GM08714 (cell line): ENCODE results near the gene KRTAP5-7.

ENCODE experiments used
- H3K4me3 ChIP-seq: fragments of 200-500 bp; sonication (Bioruptor generic); 2 replicates; pipeline ENCODE4 v1.5.1; 2014; ENCODE audit warnings: mild to moderate bottlenecking, low read length, inconsistent platforms
- ZNF274 ChIP-seq: IDR thresholded peaks from 2 replicates; pipeline ENCODE4 v1.6.1; 2012; ENCODE audit warnings: mild to moderate bottlenecking, low read depth, low read length

Gene KRTAP5-7

DNA sequence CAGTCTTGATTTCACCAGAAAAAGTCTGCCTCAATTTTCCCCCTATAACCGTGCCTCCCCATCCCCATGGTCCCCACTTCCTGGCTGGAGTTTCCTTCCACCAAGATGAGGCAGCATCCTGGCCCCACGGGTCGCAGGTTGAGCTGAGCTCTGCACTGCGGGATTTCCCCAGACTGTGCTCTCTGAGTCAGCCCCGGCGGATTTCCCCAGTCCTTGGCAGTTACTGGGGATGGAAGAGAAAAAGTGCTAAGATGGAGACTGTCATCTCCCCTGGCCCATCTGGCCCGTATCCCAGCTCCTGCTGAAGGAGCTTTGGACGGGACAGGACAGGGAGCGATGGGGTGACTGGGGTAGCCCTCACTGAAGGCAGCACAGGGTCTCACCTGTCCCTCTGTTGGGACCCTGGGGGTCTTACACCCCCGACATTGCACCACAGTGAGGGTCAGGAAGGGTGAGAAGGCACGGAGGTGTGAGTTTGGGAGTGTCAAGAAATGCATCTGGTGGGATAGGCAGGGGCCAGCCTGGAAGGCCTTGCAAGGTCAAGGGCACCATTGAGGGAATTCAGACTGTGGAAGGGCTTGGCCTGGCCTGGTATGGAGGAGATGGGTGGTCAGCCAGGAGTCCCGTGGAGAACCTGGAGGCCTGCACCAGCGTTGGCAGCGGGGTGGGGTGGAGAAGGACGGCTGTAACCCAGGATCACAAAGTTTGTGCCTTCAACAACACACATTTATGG lies 37.6 kb upstream of the KRTAP5-7 start:
- no peak for TF ChIP-seq ZNF274
- H3K4me3 ChIP-seq, result no peak overlapping the region

DNA sequence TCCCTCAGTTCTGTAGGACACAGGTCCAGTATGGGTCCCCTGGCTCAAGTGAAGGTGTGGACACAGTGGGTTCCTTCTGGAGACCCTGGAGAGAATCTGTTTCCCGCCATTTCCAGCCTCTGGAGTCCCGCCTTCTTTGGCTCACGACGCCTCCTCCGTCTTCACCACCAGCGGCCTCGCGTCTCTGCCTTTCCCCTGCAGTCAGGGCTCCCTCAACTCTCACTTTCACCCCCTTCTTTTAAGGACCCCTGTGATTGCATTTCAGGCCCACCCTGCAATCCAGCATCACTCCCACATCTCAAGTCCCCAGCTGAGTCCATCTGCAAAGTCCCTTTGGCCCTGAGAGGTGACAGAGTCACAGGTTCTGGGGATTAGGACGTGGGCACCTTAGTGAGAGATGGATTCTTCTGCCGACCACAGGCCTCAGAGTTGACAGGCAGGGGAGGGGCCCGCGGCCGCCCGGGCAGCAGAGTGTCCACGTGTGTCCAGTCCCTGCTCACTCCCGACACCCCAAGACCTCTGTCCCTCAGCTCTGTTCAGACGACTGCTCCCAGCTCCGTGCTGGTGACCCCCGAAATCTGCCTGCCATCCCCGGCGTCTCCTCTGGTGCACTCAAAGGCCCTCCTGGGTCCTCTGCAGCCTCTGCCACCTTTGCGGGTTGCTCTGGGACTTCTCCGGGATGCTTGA lies 36.9 kb upstream of the KRTAP5-7 start:
- no peak for TF ChIP-seq ZNF274
- no peak overlapping the region for H3K4me3 ChIP-seq

DNA sequence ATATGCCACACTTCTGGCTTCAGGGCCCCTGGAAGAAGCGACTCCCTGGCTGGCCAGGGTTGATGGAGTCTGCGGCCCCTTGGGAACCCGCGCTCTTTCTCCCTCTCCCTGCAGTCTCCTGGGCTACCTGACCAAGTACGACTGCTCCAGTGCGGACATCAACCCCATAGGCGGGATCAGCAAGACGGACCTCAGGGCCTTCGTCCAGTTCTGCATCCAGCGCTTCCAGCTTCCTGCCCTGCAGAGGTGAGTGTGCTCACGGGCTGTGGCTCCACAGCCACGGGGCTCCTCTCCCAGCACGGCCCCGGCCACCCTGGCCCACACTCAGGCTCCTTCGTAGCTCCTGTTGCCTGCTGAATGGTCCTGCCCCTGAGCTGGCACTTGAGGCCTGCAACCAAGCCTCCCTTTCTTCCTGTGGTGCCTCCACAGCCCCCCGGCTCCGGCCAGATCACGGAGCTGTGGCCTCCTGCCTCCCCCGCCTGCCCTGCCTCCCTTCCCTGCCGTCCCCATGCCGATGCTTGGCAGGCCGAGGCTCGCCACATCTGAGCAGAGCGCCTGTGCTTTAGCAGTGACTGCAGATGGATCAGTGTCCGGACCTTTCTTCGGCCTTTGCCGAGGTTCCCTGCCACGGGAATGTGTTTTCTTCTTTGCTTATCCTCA lies 36.2 kb upstream of the KRTAP5-7 start:
- TF ChIP-seq ZNF274, result no peak
- no peak overlapping the region for H3K4me3 ChIP-seq

DNA sequence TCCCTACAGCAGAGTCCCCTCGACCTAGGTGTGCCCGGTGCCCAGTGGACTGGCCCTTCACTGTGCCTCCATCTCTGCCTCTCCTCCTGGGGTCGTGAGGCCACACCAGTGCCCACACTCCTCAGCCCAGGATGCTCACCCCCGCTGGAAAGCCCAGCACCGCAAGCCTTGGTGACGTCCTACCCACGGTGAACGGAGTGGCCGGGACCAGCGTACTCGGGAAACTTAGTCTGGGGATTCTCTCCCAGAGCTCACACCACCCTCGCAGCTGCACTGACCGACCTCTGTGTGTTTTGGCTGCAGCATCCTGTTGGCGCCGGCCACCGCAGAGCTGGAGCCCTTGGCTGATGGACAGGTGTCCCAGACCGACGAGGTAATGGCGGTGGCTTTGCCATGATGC lies 35.5 kb upstream of the KRTAP5-7 start:
- no peak for TF ChIP-seq ZNF274
- no peak overlapping the region for H3K4me3 ChIP-seq

DNA sequence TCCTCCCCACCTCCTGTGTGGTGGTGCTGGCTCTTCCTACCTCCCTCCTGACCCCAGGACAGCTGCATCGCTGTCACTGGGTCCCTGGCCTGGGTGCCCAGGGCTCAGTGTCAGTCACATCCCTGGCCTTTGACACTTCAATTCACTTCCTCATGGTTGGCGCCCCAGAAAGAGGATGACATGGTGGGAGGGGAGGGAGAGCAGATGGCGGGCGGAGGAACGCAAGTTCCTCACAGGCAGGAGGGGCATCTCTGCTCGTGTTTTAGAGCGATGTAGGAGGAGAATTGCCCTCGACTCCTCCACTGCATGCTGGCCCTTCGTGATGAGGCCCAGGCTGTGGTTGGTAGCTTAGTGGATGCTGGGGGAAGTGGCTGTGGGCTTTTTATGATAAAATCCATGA lies 35.1 kb upstream of the KRTAP5-7 start:
- TF ChIP-seq ZNF274, result no peak
- no peak overlapping the region for H3K4me3 ChIP-seq

DNA sequence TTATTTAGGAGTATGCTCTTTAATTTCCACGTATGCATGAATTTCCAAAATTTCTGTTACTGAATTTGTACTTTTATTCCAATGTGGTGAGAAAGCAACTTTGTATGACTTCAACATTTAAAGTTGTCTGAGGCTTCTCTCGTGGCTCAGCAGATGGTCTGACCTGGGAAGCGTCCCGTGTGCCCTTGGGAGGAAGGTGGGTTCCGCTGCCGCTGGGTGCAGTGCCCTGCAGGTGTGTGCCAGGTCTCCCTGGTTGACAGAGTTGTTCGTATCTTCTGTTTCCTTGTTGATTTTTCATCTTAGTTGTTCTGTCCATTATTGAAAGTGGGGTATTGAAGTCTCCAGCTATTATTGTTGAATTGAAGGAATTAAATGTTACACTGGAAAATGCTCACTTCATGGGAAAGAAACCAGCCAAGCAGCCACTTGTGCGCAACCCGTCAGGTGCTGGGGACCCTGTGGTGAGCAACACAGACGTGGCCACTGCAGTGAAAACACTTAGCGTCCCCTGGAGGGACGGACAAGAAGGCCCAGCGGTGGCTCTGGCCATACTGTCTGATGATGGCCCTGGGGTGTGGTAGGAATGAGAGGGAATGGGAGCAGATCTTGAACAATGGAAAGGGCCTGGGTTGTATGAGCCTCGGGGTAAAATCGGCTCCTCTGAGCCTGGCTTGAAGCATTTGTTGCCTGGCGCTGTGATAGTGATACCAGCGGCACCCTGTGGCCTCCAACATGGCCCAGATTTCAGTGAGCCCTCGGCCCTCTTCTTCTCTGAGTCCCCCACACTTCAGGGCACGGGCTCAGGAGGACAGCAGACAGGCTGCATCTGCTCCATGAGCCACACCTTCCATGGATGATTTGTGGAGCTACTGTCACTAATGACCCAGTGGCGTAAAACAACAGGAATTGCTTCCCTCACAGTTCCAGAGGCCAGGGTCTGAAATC lies 31.5 kb upstream of the KRTAP5-7 start:
- no peak for TF ChIP-seq ZNF274
- no peak overlapping the region for H3K4me3 ChIP-seq

DNA sequence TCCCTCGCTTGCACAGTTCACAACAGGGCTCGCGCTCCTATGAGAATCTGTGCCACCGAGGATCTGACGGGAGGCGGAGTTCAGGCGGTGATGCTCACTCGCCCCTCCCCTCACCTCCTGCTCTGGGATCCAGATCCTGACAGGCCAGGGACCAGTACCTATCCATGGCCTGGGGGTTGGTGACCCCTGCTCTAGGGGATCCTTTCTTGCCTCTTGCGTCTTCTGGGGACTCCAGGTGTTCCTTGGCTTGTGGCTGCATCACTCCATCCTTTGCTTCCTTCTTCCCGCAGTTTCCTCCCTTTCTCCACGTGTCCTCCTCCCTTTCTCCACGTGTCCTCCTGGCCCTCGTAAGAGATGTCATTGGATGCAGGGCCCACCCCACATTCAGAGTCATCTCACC lies 30.6 kb upstream of the KRTAP5-7 start:
- TF ChIP-seq ZNF274, result no peak
- H3K4me3 ChIP-seq, result no peak overlapping the region

DNA sequence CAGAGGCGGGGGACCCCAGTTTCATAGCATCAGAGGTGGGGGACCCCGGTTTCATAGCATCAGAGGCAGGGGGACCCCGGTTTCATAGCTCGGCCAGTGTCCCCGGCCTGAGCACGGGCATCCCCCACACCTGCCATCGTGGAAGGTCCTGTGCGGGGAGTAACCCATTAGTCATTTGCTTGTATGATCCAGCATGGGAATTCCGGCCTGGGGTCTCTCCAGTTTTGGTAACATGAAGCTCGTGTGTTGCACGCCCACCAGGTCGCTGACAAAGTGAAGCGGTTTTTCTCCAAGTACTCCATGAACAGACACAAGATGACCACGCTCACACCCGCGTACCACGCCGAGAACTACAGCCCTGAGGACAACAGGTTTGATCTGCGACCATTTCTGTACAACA lies 29.0 kb upstream of the KRTAP5-7 start:
- no peak for TF ChIP-seq ZNF274
- H3K4me3 ChIP-seq, result no peak overlapping the region

DNA sequence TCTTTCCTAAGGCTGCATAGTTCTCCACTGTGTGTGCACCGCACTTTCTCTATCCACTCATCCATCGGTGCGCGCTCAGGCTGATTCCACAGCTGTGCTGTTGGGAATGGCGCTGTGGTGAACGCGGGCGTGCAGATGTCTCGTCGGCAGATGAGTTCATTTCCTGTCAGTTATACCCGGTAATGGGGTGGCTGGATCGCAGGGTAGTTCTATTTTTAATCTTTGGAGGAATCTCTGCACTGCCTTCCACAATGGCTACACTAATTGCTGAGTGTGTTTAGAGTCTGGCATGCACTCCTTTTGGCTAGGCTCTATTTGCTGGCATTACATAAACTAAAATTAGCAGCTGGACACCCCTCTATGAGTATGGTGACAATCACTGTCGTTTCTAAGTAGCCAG lies 27.9 kb upstream of the KRTAP5-7 start:
- no peak overlapping the region for H3K4me3 ChIP-seq
- no peak for TF ChIP-seq ZNF274

DNA sequence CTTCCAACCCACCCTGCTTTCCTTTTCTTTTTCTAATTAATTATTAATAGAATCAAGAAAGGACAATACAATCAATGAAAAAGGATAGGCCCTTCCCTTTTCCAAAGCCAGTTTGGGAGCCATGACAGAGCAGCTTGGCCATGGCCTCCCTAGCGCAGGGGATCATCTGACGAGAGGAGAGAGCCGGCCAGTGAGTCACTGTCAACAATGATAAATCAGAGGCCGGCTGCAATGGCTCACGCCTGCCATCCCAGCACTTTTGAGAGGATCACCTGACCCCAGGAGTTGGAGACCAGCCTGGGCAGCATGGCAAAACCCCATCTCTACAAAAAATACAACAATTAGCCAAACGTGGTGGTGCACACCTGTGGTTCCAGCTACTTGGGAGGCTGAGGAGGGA lies 27.5 kb upstream of the KRTAP5-7 start:
- H3K4me3 ChIP-seq, result no peak overlapping the region
- no peak for TF ChIP-seq ZNF274

DNA sequence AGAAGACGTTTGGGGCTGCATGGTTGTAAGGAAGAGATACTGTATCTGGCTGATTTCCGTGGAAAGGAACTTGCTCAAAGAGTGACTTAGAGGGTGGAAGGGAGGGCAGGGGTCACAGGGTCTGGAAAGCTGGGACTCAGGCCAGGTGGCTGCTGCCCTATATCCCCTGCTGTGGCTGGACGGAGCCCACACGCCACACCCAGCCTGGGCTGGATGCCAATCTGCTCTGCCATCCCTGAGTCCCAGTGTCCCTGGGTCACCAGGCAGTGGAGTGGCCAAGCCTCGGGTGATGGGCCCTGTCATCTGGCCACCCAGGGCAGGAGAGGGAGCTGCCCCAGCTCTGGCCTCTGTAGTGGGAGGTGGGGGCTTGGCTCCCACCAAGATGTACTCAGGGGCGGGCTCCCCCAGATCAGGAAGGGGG lies 26.5 kb upstream of the KRTAP5-7 start:
- no peak overlapping the region for H3K4me3 ChIP-seq
- TF ChIP-seq ZNF274, result no peak

DNA sequence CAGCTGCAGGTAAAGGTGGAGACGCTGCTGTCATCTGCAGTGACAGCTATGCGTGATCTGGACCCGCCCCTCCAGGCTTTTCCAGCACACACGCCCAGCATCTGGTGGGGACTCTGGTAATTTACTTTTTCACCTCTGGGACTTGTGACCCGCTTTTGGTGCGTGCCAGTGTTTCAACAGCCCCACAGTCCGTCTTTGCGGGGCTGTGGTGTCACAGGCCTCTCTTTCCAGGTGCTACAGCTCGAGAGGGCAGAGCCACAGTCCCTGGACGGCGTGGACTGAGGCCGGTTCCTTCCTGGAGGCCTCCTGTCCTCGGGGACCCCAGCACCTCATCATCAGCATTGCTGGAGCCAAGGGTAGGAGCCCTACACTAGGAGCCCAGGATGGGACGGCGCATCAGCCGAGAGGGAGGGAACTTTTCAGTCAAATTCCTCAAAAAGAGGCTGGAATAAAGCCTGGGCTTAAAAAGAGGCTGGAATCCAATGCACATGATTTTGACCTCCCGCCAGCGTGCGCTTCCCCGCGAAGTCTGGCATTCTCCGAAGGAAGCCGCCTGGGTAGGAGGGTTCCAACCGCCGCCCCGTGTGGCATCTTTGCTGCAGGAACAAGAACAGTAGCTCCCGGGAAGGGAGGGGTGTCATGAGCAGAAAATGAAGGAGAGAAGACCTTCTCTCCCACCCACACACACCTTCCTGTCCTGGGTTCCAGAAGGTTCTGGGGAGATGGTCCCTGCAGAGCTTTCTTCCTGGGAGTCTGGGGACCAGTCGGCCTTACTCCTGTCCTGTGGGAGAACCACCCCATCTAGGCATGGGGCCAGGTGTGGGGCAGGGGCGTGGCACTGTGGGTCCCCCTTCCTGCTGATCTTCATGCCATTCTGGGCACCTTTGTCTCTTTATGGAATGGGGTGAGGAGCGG lies 25.7 kb upstream of the KRTAP5-7 start:
- TF ChIP-seq ZNF274, result no peak
- H3K4me3 ChIP-seq, result no peak overlapping the region

DNA sequence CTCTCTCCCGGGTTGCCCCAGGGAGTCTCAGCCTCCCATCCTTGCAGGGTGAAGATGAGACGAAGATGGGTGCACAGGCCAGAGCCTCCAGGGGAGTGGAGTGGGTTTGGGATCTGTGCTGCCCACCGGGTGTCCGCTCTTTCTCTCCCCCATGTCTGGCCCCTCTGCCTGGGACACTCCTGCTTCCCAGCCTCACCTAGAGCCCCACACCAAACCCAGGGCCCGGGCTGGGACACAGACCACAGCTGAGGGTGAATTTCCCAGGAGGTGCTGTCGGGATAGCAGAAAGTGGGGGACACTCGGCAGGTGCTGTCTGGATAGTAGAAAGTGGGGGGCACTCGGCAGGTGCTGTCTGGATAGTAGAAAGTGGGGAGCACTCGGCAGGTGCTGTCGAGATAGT lies 25.0 kb upstream of the KRTAP5-7 start:
- TF ChIP-seq ZNF274, result no peak

More for the DNA sequence above, 25.0 kb upstream of the KRTAP5-7 start:
- H3K4me3 ChIP-seq, result no peak overlapping the region
